Activated CD4-positive, alpha-beta T cell treated with anti-CD3 and anti-CD28 coated beads, Interleukin-2, amount 50 U/mL, for 48 hours (primary cell): Measurements from ENCODE around the gene GET4.
"Not testable (repeated sequence)": the region's sequence is repeated elsewhere in the genome, so short reads cannot be mapped to it uniquely, and the experiment has no call there.

Source experiments
- DNase-seq, 2 experiments: peaks; one replicate each; pipeline ENCODE4 v3.0.0-alpha.2; 2020

GET4 gene

GRCh38 chr7:845731-846130 is 30.6 kb upstream of the GET4 start:
- DNase-seq: no peak

- DNase-seq: not testable (repeated sequence)
Observed at GRCh38 chr7:846958-847650, 29.2 kb upstream of the GET4 start.

- DNase-seq: not testable (repeated sequence)
Observed at GRCh38 chr7:847728-848127, 28.6 kb upstream of the GET4 start.

GRCh38 chr7:849145-849544 is 27.2 kb upstream of the GET4 start:
- no peak for DNase-seq

GRCh38 chr7:849781-850180 is 26.6 kb upstream of the GET4 start:
- DNase-seq: no peak

GRCh38 chr7:851204-851603 is 25.1 kb upstream of the GET4 start:
- DNase-seq: no peak

- no peak for DNase-seq
Observed at GRCh38 chr7:853366-854117, 22.8 kb upstream of the GET4 start.

- no peak for DNase-seq
Observed at GRCh38 chr7:854118-854775, 22.1 kb upstream of the GET4 start.

- no peak for DNase-seq
Observed at GRCh38 chr7:855686-856369, 20.5 kb upstream of the GET4 start.

- no peak for DNase-seq
Observed at GRCh38 chr7:856444-857095, 19.8 kb upstream of the GET4 start.

GRCh38 chr7:857661-858060 is 18.7 kb upstream of the GET4 start:
- DNase-seq: no peak

- no peak for DNase-seq
Observed at GRCh38 chr7:859359-860030, 16.9 kb upstream of the GET4 start.

GRCh38 chr7:860149-860548 is 16.2 kb upstream of the GET4 start:
- no peak for DNase-seq

GRCh38 chr7:861222-861621 is 15.1 kb upstream of the GET4 start:
- no peak for DNase-seq

- no peak for DNase-seq
Observed at GRCh38 chr7:862157-862556, 14.2 kb upstream of the GET4 start.

GRCh38 chr7:863106-863505 is 13.2 kb upstream of the GET4 start:
- no peak for DNase-seq

GRCh38 chr7:865921-866320 is 10.4 kb upstream of the GET4 start:
- no peak for DNase-seq

- no peak for DNase-seq
Observed at GRCh38 chr7:867001-867405, 9.4 kb upstream of the GET4 start.

- DNase-seq: no peak
Observed at GRCh38 chr7:867406-868188, 8.8 kb upstream of the GET4 start.

- DNase-seq: no peak
Observed at GRCh38 chr7:868189-868486, 8.2 kb upstream of the GET4 start.

- DNase-seq: no peak
Observed at GRCh38 chr7:869348-869747, 7.0 kb upstream of the GET4 start.
